HUES48 (cell line): ENCODE measurements around the gene VANGL1.
A peak's percentile ranks its signal among the peaks of the same experiment; 100 is the strongest.

Experiments
- H3K27ac ChIP-seq: one replicate; pipeline ENCODE4 v1.7.0; 2013; ENCODE audit warnings: low read depth, low read length, inconsistent platforms
- H3K27me3 ChIP-seq: 2 replicates; pipeline ENCODE4 v1.6.1; 2013; ENCODE audit warnings: mild to moderate bottlenecking, low read length; ENCODE audit not compliant: control insufficient read depth, insufficient read depth
- H3K36me3 ChIP-seq: 2 replicates; pipeline ENCODE4 v1.6.1; 2013; ENCODE audit warnings: low read length; ENCODE audit not compliant: control insufficient read depth, insufficient read depth
- H3K4me1 ChIP-seq: 2 replicates; pipeline ENCODE4 v1.6.1; 2013; ENCODE audit warnings: mild to moderate bottlenecking, low read length; ENCODE audit not compliant: control insufficient read depth, insufficient read depth
- H3K4me3 ChIP-seq: 2 replicates; pipeline ENCODE4 v1.5.1; 2013; ENCODE audit warnings: mild to moderate bottlenecking, low read depth, low read length
- H3K9ac ChIP-seq: 2 replicates; pipeline ENCODE4 v1.6.1; 2013; ENCODE audit warnings: mild to moderate bottlenecking, low read depth, low read length, moderate library complexity
- H3K9me3 ChIP-seq: 2 replicates; pipeline ENCODE4 v1.6.1; 2013; ENCODE audit warnings: low read length; ENCODE audit not compliant: control insufficient read depth, insufficient read depth

The VANGL1 gene

DNA sequence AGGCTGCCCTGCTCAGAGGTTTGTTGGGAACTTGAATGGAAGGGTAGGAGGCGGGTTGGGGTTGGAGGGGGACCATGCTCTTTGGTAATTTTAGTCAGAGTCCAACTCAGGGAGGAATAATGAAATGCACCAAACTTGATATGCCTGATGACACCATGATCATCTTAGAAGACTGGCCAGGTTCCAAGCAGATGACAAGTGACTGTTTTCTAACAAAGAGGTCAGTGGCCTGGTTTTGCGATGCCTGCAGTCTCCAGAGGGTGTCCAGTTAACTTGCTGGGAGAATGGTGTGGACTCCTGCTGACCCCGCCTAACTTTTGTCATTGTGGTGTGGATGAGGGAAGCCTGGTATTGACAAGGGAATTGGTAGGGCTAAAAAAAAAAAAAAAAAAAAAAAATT is 12.4 kb downstream of the VANGL1 start:
- H3K4me1 ChIP-seq = peaks cover 44% of the 10 kb centered on the region
- H3K36me3 ChIP-seq = peaks cover 21% of the 10 kb centered on the region
- H3K27ac ChIP-seq = no peak overlapping the region
- H3K9ac ChIP-seq = no peak overlapping the region
- H3K4me3 ChIP-seq = no peak overlapping the region
- H3K9me3 ChIP-seq = no peaks in the 10 kb centered on the region
- no peaks in the 10 kb centered on the region for H3K27me3 ChIP-seq

DNA sequence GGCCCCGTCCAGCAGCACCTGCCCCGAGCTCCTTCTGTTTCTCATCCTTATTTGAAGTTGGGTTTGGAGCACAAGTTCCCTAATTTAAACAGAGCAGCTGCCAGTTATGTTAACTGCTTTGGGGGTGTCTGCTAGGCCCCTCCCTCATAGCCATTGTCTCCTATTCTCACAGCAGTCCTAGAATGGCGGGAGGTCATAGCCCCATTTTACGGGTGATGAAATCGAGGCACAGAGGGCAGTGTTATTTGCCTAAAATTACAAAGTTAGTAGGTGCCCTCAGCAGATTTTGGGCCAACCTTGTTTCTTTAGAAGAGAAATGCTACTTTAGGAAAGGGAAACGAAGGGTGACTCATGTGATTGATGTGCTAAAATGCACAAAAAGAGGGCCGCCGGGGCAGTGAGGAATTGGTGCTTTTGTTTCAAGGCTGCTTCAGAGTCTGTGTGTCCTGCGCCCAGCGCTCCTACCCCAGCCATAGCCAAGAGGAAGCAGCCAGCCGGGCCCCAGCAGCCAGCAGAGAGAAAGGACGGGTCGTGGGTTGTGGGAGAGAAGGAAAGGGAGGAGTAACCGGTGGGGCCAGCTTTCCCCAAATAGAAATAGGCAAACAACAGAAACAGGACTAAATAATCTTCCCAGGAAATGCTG is 13.0 kb downstream of the VANGL1 start:
- peaks cover 25% of the 10 kb centered on the region for H3K36me3 ChIP-seq
- peaks cover 44% of the 10 kb centered on the region for H3K4me1 ChIP-seq
- no peak overlapping the region for H3K9ac ChIP-seq
- H3K27me3 ChIP-seq = no peaks in the 10 kb centered on the region
- H3K27ac ChIP-seq = peak overlapping the region; percentile 78
- H3K4me3 ChIP-seq = no peak overlapping the region
- H3K9me3 ChIP-seq = no peaks in the 10 kb centered on the region

DNA sequence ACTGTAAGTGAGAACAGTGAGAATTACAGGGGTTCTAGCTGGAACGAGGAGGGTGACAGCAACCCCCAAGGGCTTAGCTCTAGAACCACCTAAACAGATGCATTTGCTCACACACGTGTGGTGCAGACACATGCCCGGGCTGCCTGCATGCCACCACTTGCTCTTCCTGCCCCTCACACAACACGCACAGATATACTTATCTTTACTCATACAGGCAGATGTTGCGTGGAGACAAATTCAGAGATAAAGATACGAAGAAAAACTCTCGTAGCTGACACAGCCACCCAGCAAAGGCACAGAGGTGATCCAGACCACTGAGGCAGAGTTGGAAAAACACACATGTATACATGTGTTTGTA is 13.5 kb downstream of the VANGL1 start:
- peaks cover 30% of the 10 kb centered on the region for H3K36me3 ChIP-seq

DNA sequence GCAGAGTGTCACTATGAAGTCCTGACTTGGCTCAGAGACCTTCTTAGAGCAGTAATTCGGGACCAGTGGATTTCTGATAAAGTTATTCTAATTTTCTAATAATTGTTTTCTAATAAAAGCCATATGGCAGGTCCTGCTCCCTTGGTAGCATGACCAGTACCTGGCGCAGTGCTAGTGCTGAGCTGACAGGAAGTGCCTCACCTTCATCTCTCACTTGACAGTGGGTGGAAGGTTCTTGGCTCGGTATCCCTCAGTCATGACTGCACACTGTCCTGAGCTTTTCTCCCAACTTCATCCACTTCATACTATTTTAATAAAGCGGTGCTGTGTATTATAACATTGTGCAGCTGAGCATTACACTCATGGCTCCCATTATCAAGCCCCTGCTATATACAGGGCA is 14.1 kb downstream of the VANGL1 start:
- H3K4me1 ChIP-seq = peaks cover 37% of the 10 kb centered on the region
- H3K27ac ChIP-seq = no peak overlapping the region
- H3K9ac ChIP-seq = no peak overlapping the region
- no peaks in the 10 kb centered on the region for H3K9me3 ChIP-seq
- peaks cover 36% of the 10 kb centered on the region for H3K36me3 ChIP-seq
- no peaks in the 10 kb centered on the region for H3K27me3 ChIP-seq
- no peak overlapping the region for H3K4me3 ChIP-seq

More for the DNA sequence above, 13.5 kb downstream of the VANGL1 start:
- H3K4me1 ChIP-seq = peaks cover 44% of the 10 kb centered on the region
- H3K27me3 ChIP-seq = no peaks in the 10 kb centered on the region
- H3K4me3 ChIP-seq = no peak overlapping the region
- H3K9me3 ChIP-seq = no peaks in the 10 kb centered on the region
- no peak overlapping the region for H3K9ac ChIP-seq
- H3K27ac ChIP-seq = peak overlapping the region; percentile 78

DNA sequence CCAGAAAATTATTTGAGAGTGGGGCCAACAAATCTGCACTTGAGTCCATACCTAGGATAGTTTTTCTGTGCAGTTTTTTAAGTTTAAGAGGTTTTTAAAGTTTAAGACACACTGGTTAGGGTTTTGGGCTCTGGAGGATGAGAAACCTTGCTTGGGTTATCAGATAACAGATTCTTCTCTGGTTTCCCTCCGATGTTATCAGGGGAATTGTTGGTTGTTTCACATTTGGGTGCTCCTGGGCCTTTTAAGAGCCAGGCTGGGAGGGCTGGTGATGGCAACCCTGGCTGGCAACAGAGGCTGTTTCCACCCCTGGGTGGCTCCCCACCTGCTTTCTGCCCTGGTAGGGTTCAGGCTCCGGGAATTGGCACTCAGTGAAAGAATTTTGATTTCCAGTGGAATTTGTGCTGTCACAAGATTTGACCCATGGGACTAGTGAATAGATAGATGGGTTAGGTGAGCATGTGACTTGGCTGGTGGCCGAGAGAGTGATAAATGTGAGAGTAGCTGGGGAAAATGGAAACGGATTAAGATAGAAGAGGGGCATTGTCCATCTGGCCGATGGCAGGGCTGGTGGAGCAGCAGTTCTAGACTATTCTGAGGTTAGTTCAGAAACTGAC is 14.8 kb downstream of the VANGL1 start:
- no peaks in the 10 kb centered on the region for H3K9me3 ChIP-seq
- H3K36me3 ChIP-seq = peaks cover 34% of the 10 kb centered on the region
- no peak overlapping the region for H3K4me3 ChIP-seq
- H3K4me1 ChIP-seq = peaks cover 31% of the 10 kb centered on the region
- no peak overlapping the region for H3K9ac ChIP-seq
- H3K27me3 ChIP-seq = no peaks in the 10 kb centered on the region
- no peak overlapping the region for H3K27ac ChIP-seq

DNA sequence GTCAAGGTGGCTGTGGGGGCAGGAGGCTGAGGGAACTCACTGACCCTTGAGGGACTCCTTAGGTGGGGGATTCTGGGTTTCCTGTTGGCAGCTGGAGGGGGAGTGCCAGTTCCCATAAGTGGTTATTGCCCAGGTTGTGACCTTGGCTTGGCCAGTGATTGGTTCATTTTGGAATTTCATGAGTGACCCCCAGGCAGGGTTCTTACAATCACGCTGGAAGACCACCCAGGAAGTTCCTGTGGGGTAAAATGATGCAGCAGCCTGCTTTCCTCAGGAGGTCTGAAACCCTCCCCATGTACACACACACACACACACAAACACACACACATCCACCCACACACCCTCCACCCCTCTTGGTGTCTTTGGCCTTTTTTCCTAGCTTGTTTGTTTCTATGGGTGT is 16.9 kb downstream of the VANGL1 start:
- H3K9me3 ChIP-seq = no peaks in the 10 kb centered on the region
- peaks cover 31% of the 10 kb centered on the region for H3K4me1 ChIP-seq
- H3K9ac ChIP-seq = no peak overlapping the region
- H3K27ac ChIP-seq = no peak overlapping the region
- no peak overlapping the region for H3K4me3 ChIP-seq
- peaks cover 32% of the 10 kb centered on the region for H3K36me3 ChIP-seq
- H3K27me3 ChIP-seq = no peaks in the 10 kb centered on the region

DNA sequence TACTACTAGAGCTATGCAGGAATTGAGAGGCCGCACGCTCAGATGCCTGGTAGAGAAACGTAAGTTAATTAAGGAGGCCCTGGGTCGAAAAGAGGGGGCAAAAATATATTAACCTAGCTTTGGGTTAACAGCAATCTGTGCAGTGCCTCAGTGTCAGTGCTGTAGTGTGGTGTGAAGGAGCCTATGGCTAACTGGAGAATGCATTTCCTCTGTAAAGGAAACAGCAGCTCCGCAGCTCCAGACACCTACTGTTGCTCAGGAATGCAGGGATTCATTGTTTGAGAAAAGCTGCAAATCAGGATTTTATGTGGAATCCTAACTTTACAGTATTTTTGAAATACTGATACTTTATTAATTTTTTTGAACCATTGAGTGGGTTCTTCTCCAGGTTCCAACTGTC is 18.4 kb downstream of the VANGL1 start:
- Histone ChIP-seq H3K27ac (peak overlapping the region; percentile 11), H3K9ac (no peak overlapping the region), H3K36me3 (peaks cover 47% of the 10 kb centered on the region), H3K27me3 (no peaks in the 10 kb centered on the region), H3K4me1 (peaks cover 17% of the 10 kb centered on the region), H3K9me3 (no peaks in the 10 kb centered on the region), H3K4me3 (no peak overlapping the region)

DNA sequence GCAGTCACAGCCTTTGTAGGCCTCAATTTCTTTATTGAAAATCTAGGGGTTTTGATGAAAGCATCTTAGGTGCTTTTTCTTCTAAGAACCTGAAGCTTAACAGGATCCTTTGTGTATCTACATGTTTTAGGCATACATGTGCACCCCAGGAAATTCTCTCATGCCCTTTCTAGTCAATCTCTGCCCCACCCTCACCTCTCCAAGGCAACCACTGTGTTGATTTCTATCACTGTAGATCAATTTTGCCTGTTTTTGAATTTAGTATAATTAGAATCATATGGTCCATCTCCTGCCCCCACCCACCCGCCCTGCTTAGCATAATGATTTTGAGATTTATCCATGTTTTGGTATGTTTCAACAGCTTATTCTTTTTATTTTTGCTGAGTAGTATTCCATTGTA is 19.4 kb downstream of the VANGL1 start:
- Histone ChIP-seq H3K9ac (no peak overlapping the region), H3K4me1 (peaks cover 11% of the 10 kb centered on the region), H3K36me3 (peaks cover 55% of the 10 kb centered on the region), H3K27me3 (no peaks in the 10 kb centered on the region), H3K9me3 (no peaks in the 10 kb centered on the region), H3K4me3 (no peak overlapping the region), H3K27ac (no peak overlapping the region)

DNA sequence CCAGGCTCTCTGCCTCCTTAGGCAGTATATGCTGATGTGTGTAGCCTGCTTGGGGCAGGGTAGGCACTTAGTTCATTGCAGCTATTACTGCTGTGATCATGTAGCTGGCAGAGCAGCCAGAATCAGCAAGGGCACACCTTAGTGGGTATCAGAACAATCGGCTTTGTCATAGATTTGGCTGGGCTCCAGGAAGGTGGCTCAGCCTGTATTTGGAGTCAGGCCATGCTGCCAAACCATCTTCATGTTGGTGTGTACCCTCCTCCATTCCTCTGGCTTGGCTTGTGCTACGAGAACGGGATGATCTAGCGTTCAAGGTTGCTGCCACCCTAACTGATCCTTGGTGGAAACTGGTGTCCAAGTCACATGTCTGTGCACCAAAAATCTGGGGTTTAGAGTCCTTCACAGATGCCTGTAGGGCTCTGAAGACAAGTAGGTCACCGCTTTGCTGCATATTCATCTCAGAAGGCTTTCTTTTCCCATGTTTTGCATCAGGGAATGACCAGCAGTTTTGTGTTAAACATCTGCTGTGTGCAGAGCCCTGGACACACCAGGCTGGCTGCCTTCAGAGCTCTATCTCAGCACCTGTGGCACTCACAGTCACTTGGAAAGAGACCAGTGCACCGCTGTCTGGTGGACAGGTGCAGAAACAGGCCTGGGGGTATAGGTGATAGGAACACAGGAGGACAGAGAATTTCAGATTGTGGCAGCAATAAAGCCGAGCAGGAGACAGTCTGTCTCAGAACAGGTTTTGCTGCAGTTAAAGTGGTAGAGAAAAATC is 23.7 kb downstream of the VANGL1 start:
- Histone ChIP-seq H3K4me3 (no peak overlapping the region), H3K36me3 (peaks cover 52% of the 10 kb centered on the region), H3K4me1 (peaks cover 5% of the 10 kb centered on the region; the same call in 1 of the 2 replicates), H3K9ac (no peak overlapping the region), H3K27ac (no peak overlapping the region), H3K27me3 (no peaks in the 10 kb centered on the region), H3K9me3 (no peaks in the 10 kb centered on the region)

DNA sequence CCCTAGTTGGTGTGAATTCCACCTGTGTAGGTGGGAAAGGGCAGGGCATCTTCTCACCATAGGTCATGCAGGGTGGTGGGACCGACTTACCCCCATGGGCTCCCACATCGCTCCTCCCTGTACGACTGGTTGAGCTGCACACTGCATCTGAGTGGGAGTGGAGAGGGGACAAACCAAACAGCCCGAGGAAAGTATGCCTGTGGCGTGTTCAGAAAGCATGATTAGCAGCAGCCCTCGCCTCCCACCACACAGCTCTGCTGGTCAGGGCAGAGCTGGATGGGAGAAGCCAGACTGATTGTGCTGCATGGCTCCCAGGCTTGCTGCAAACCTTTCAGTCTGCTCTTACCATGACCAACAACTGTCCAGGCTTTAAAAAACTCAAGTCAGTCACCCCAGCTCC is 24.4 kb downstream of the VANGL1 start:
- Histone ChIP-seq H3K4me1 (peaks cover 5% of the 10 kb centered on the region; the same call in 1 of the 2 replicates), H3K27me3 (no peaks in the 10 kb centered on the region), H3K36me3 (peaks cover 47% of the 10 kb centered on the region), H3K27ac (no peak overlapping the region), H3K9ac (no peak overlapping the region), H3K4me3 (no peak overlapping the region), H3K9me3 (no peaks in the 10 kb centered on the region)

DNA sequence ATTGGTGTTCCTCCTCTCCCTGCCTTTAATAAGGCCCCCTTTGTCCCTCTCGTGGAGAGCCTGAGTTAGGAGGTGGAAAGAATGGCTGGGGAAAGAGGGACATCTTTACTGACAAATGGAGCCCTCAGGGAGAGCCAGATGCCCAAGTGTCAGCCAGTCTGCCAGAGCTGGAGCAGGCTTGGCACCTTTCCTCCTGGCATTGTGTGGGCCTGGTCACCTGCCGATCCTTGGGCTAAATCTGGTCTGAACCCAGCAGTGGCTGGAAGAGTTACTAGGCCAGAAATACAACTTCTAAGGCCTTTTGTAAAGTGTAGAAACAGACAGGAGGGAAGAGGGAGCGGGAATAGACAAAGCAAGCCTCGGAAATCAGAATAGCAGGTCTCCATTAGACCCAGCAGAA is 24.9 kb downstream of the VANGL1 start:
- no peak overlapping the region for H3K9ac ChIP-seq
- H3K4me3 ChIP-seq = no peak overlapping the region
- H3K36me3 ChIP-seq = peaks cover 50% of the 10 kb centered on the region
- H3K27me3 ChIP-seq = no peaks in the 10 kb centered on the region
- no peak overlapping the region for H3K27ac ChIP-seq
- peaks cover 5% of the 10 kb centered on the region; the same call in 1 of the 2 replicates for H3K4me1 ChIP-seq
- no peaks in the 10 kb centered on the region for H3K9me3 ChIP-seq
